Muscle of back (tissue), 11 donors: ENCODE data around the gene RNF214. TPM values are rescaled to one million over a fixed set of nuclear protein-coding genes. Genes with fewer than 3 reads are reported as not detected.

ENCODE experiments used
- DNase-seq, 3 donors: peaks; one replicate each; pipeline versions ENCODE4 v3.0.0 to v3.0.0-alpha.2; 2013
- polyA plus RNA-seq, 10 donors: library from polyadenylated mRNA; unstranded; fragments of 120-200 nt; gene quantifications; one replicate each; pipeline ENCODE4 v1.2.1, GENCODE V29; 2013; ENCODE audit not compliant: insufficient read length in 10 of 10

Gene RNF214
- polyA plus RNA-seq, 10 donors = 13.5 to 22.5 (median 18.4) TPM

GRCh38 chr11:117281159-117281558, 48.7 kb downstream of the RNF214 start:
- DNase-seq = peak in 1 of 3 donors; percentile 96

GRCh38 chr11:117281869-117282268, 49.4 kb downstream of the RNF214 start:
- no peak for DNase-seq

GRCh38 chr11:117282956-117283355, 50.5 kb downstream of the RNF214 start:
- no peak for DNase-seq

- no peak for DNase-seq
Measured at GRCh38 chr11:117284053-117284452, 51.6 kb downstream of the RNF214 start.

- DNase-seq = no peak
Measured at GRCh38 chr11:117286588-117286987, 54.1 kb downstream of the RNF214 start.

GRCh38 chr11:117287668-117288067, 55.2 kb downstream of the RNF214 start:
- no peak for DNase-seq

GRCh38 chr11:117289795-117290194, 57.3 kb downstream of the RNF214 start:
- DNase-seq = no peak

- no peak for DNase-seq
Measured at GRCh38 chr11:117290809-117291396, 58.4 kb downstream of the RNF214 start, which contains the start of gene BACE1-AS. Gene BACE1-AS, plus strand, starts transcription at chr11:117291346.

GRCh38 chr11:117292616-117293015, 60.1 kb downstream of the RNF214 start:
- no peak for DNase-seq

- no peak for DNase-seq
Measured at GRCh38 chr11:117295438-117296137, 63.1 kb downstream of the RNF214 start.

GRCh38 chr11:117296881-117297280, 64.4 kb downstream of the RNF214 start:
- no peak for DNase-seq

- DNase-seq = no peak
Measured at GRCh38 chr11:117298195-117298594, 65.7 kb downstream of the RNF214 start.

- DNase-seq = no peak
Measured at GRCh38 chr11:117299351-117300282, 67.1 kb downstream of the RNF214 start.

- peak in 1 of 3 donors; percentile 51 for DNase-seq
Measured at GRCh38 chr11:117300283-117300663, 67.8 kb downstream of the RNF214 start.

GRCh38 chr11:117300773-117301172, 68.3 kb downstream of the RNF214 start:
- DNase-seq = peak in 1 of 3 donors; percentile 18

- no peak for DNase-seq
Measured at GRCh38 chr11:117302228-117302627, 69.8 kb downstream of the RNF214 start.

GRCh38 chr11:117303101-117303500, 70.6 kb downstream of the RNF214 start:
- no peak for DNase-seq

- no peak for DNase-seq
Measured at GRCh38 chr11:117303646-117304315, 71.3 kb downstream of the RNF214 start.

- no peak for DNase-seq
Measured at GRCh38 chr11:117305145-117305544, 72.7 kb downstream of the RNF214 start.

GRCh38 chr11:117309310-117309709, 76.8 kb downstream of the RNF214 start:
- no peak for DNase-seq

- no peak for DNase-seq
Measured at GRCh38 chr11:117313091-117313490, 80.6 kb downstream of the RNF214 start.
